ENCODE data around the gene IL23R.

Gene IL23R

DNA sequence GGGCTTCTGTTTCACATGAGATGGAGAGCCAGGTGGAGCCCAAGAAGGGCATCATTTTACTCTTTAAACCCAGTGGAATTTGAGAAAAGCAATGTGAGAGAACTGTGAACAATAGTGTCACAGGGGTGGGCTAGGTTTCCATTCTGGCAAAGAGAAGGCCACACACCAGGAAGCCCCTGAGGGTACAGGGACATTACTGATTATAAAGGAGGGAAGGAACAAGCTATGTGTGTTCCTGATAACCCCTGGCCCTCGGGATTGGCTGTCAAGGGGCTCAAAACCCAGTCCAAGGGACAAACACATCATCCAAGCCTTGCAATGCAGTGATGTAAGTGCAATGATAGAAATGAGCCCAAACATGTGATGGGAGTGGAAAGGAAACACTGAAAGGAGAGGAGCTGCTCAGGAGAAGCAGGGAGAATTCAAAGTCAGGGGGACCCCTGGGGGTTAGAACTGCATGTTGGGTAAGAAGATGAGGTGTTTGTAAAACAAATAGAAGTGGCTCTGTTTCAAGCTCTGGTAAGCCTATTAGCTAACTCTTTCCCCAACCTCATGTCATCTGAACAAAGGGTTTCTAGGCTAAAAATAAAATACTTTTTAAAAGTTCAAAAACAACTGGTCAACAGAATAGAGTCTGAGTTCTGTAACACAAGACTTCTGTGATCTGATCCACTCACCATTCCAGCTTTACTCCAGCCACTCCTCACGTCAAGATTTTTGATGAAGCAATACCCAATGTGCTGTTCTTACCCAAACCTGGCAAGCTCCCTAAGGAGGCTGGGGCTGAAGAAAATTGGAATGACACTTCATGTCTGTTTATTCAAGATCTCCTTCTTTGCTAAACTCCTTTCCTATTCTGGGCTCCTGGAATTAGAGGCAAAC, 90.3 kb downstream of the IL23R start:
- DNase-seq = no peak

- no peak for DNase-seq
Measured at GRCh38 chr1:67257173-67257535, 90.9 kb downstream of the IL23R start.

GRCh38 chr1:67261680-67262079, 95.4 kb downstream of the IL23R start:
- DNase-seq = no peak

GRCh38 chr1:67262735-67263134, 96.5 kb downstream of the IL23R start:
- no peak for DNase-seq

GRCh38 chr1:67264152-67264551, 97.9 kb downstream of the IL23R start:
- no peak for DNase-seq

DNA sequence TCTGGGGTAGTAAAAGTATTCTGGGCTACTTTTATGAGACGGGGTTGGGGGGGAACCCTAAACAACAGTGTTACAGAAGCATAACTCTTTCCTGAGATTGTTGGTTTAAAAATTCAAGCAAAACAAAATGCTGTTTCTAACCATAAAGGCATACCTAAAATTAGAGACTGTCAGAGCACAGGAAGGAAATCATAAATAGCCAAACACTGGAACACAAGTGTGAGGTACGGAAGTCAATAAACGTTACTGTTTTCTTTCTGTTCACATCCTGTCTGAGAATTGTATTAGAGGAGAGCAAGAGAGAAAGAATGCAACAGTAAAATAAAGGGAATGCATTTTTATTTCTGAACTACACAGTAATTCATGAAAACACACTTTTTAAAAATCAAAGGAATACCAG, 98.6 kb downstream of the IL23R start:
- no peak for DNase-seq

DNA sequence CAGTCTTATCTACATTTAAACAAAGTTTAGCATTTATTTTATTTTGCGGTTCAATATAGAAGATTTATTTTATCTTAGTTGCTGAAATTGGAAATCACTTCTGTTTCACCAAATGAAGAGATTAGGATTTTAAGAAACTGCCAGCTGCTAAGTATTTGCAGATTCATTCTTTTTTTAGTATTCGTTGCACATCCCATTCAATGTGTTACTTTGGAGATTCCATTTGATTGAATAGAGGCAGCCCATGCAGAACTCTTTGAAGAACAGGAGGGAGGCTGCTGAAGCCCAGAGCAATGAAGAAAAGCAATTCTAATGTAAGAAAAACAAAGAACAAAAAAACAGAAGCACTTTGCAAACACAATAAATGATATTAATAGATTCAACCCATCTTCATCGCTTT, 102.8 kb downstream of the IL23R start:
- no peak for DNase-seq

DNA sequence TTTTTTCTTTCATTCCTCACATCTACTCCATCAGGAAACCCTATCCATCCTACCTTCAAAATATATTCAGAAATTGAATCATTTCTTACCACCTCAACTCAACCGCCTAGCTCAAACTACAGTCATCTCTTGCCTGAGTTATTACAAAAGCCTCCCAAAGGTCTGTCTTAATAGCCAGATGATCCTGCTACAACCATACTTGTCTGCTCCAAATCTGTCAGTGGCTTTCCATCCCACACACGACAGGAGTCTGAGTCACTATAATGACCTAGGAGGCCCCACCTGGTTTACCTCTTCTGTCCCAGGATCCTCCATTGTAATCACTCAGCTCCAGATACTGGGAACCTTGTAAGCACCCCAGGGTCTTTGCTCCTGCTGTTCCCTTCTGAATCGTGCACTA, 104.3 kb downstream of the IL23R start:
- DNase-seq = no peak

DNA sequence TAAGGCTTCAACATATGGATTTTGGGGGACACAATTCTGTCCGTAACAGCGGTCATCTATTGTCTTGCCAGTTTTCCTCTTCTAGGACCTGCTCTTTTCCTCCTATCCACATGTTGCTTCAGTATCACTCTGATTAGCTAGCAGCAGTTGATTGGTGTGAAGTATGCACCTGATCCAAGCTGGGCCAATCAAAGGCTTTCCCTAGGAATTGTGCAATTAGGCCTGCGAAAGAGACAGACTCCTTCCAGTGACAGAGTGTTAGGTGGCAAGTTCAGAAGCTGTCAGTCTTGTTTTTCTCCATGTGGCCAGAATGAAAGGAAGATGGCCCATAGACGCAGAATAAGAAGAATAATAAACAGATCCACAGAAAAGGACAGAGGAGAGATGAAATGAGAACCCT, 107.3 kb downstream of the IL23R start:
- no peak for DNase-seq

- no peak for DNase-seq
Measured at GRCh38 chr1:67274623-67275325, 108.5 kb downstream of the IL23R start.

GRCh38 chr1:67280696-67281095, 114.4 kb downstream of the IL23R start:
- no peak for DNase-seq

- DNase-seq = no peak
Measured at GRCh38 chr1:67281244-67281643, 115.0 kb downstream of the IL23R start.

DNA sequence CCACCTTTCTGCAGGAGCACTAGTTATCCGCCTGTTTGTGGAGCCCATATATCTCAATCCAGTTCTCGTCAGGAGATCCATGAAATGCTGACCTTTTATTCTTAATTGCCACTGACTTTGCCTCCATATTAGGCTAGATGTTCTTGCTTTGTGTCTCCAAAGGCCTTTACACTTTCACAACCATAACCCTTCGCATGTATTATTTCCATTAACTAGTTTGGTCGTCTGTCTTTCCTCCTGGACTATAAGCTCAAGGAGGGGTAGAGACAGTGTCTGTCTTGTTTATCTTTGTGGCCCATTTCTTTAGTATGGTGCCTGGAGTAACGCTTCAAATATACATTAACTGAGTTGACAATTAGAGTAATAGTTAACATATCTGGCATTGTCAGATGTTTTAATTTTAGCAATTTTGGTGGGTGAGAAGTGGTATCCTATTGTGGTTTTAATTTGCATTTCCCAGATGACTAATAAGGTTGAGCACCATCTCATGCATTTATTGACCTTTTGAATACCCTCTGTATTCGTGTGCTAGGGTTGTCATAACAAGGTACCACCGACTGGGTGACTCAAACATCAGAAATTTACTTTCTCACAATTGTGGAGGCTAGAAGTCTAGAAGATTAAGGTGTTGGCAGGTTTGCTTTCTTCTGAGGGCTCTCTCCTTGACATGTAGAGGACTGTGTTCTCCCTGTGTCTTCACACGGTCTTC, 119.7 kb downstream of the IL23R start:
- DNase-seq = no peak

- no peak for DNase-seq
Measured at GRCh38 chr1:67290236-67290635, 124.0 kb downstream of the IL23R start.

DNA sequence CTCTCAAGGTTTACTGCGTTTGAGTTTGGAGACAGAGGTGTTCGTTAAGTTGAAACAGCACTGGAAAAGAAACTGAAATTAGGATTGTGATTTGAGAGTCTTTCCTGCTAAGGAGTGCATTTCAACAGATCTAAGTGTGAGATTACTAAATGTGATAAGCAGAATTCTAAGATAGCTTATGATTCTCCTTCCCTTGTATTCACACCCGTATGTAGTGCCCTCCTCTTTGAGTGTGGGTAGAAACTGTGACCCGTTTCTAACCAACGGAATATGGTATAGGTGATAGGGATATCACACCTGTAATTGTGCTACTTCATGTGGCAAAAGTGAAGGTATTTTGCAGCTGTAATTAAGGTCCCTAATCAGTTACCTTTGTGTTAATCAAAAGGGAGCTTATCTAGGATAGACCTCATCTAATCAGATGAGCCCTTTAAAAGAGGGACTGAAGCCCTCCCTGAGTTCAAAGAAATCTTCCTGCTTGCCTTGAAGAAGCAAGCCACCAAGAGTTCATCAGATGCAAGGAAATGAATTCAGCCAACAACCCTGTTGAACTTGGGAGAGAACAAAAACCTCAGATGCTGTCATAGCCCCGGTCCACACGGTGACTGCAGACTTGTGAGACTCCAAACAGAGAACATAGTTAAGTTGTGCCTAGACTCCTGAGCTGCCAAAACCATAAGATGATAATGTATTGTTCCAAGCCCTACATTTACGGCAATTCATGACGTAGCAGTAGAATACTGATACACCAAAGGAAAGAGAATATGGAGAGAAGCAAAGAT, 128.8 kb downstream of the IL23R start:
- DNase-seq = no peak

DNA sequence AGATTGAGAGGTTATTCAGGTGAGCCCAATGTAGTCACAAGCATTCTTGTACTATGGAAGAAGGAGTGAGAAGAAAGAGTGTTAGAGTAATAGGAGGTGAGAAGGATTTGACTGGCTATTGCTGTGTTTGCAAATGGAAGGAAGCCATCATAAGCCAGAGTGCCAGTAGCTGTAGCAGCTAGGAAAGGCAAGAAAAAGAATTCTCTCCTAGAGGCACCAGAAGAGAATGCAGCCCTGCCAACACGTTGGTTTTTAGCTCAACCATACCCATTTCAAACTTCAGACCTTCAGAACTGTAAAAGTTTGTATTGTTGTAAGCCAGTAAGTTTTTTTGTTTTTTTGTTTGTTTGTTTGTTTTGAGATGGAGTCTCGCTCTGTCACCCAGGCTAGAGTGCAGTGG, 132.5 kb downstream of the IL23R start:
- no peak for DNase-seq

DNA sequence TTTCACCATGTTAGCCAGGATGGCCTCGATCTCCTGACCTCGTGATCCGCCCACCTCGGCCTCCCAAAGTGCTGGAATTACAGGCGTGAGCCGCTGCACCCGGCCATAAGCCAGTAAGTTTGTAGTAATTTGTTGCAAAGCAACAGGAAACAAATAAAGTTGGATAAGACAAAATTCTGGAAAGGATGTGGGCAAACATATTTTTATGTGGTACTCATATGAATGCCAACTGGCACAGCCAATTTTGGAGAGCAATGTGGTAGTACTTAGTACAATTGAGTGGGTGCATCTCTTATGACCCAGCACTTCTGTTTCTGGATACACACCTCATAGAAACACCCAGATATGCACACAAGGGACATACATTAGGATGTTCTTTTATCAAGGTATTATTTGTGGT, 133.0 kb downstream of the IL23R start:
- no peak for DNase-seq

- DNase-seq = no peak
Measured at GRCh38 chr1:67300561-67300960, 134.3 kb downstream of the IL23R start.

GRCh38 chr1:67304023-67304422, 137.8 kb downstream of the IL23R start:
- DNase-seq = no peak

- DNase-seq = no peak
Measured at GRCh38 chr1:67306547-67306946, 140.3 kb downstream of the IL23R start.

DNA sequence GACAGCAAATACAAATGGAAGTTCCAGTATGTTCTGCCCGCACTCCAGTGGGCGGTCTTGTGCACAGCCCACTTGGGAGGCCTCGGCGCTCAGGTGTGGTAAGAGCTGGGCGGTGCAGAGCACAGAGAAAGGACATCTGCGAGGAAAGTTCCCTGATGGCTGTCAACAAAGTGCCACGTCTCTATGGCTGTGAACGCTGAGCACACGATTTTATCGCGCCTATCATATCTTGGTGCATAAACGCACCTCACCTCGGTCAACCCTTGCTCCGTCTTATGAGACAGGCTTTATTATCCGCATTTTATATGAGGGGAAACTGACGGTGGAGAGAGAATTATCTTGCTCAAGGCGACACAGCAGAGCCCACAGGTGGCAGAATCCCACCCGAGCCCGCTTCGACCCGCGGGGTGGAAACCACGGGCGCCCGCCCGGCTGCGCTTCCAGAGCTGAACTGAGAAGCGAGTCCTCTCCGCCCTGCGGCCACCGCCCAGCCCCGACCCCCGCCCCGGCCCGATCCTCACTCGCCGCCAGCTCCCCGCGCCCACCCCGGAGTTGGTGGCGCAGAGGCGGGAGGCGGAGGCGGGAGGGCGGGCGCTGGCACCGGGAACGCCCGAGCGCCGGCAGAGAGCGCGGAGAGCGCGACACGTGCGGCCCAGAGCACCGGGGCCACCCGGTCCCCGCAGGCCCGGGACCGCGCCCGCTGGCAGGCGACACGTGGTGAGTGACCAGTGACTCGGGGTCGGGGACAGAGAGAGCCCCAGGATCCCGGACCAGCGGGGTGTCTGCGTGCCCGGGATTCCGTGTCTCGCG, 141.2 kb downstream of the IL23R start, which contains the start of gene IL12RB2:
IL12RB2 (plus strand) TSS at position 623 of the 810 bp plus-strand sequence. CDS start 12,496 bp downstream, outside the sequence.
- no peak for DNase-seq

DNA sequence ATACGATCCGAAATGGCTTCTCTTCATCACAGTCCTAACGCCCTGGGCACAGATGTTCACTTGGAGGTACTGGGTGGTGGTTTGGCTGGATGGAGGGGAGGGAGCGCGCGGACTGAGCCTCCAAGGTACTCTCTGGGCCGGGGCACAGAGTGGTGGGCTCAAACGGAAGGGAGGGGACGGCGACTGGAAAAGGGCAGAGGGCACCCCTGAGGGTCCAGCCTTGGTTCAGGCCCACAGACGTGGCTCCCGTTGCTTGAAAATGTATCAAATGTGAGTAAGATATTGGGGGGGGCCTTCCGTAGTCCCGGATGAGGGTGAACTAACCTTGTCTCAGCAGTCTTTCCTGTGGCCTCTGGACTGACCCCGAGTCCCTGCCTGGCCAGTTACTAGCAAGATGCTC, 141.9 kb downstream of the IL23R start:
- DNase-seq = no peak

Data from NCI-H2081 treated with DMSO at 0.1 percent for 48 hours (cell line).